GM21723 (cell line): ENCODE measurements around the gene AP4S1.

Experiments
- ATAC-seq: cut with Tn5 transposase; IDR thresholded peaks from one replicate; pipeline ENCODE4 v1.9.1; 2021; ENCODE audit warnings: mild to moderate bottlenecking, moderate library complexity; ENCODE audit not compliant: unreplicated experiment

AP4S1 gene, protein sequence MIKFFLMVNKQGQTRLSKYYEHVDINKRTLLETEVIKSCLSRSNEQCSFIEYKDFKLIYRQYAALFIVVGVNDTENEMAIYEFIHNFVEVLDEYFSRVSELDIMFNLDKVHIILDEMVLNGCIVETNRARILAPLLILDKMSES

GRCh38 chr14:31025367-31026076, at the start of gene AP4S1:
TSS of gene AP4S1 (plus strand) at chr14:31025649. CDS start at chr14:31066197, 40,548 bp downstream.
- peak; percentile 30 for ATAC-seq

DNA sequence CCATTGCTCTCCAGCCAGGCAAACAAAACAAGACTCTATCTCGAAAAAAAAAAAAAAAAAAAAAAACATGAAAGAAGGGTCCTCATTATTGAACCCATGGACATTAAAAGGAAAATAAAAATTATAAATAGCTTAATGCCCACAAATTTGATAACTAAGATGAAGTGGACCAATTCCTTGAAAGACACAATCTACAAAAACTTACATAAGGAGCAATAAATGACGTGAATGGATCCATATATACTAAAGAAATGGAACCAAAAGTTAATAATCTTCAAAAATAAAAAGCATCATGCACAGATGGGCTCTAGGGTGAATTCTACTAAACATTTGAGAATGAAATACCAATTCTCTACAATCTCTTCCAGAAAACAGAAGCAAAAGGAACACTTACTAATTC, 47.7 kb upstream of the AP4S1 start:
- no peak for ATAC-seq

GRCh38 chr14:30980106-30980704, 45.2 kb upstream of the AP4S1 start:
- peak; percentile 54 for ATAC-seq

DNA sequence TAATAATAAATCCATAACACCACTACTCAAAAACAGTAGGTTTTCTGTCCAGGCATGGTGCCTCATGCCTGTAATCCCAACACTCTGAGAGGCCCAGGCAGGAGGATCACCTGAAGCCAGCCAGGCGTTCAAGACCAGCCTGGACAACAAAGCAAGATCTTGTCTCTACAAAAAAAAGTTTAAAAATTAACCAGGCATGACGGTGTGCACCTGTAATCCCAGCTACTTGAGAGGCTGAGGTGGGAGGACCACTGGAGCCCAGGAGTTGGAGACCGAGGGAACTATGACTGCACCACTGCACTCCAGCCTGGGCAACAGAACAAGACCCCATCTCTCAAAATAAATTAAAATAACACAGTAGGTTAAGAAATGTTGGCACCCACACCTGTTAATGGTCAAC, 44.5 kb upstream of the AP4S1 start:
- no peak for ATAC-seq

DNA sequence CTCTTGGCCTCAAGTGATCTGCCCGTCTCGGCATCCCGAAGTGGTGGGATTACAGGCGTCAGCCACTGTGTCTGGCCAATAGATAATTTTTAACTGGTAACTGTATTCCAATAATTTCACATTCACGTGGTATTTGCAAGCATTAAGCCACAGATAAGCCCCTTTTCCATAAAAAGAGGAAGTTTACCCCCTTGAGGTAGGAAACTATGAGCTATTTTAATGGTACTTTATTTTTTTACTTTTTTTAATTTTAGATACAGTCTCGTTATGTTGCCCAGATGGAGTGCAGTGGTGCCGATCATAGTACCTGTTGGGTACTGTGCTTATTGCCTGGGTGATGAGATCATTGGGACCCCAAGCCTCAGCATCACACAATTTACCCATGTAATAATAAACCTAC, 42.9 kb upstream of the AP4S1 start:
- ATAC-seq = no peak

DNA sequence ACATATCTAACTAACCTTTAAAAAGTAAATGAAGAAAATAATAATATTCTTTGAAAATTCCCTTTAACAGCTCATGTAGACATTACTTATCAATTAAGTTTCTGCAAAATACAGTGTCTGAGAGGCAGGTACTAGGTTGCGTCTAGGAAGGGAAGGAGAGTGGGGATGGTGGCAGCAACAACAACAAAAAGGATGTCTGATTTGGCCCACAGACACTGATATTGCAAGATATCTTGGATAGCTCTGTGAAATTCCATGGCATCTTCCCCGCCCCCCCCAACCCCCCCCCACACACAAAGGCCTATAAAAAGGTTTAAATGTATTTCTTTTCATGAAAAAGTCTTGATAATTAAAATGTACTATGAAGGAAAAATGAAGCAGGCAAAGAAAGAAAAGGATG, 41.6 kb upstream of the AP4S1 start:
- ATAC-seq = no peak

DNA sequence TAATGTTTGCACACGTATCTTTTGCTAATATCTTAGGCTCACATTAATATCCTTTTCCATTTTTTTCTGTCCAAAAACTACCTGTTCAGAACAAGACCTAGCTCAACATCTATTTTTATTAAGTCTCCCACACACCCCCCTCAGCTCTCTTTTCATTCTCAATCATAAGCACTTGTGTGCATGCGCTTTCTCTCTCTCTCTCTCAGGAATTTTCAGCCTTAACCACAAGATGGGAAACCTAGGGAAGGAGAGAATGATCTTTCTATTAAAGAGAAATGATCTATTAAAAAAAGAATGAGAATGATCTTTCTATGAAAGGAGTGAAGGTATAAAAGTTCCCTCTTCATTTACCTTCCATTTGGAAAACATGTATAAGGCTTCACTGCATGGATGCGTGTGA, 39.7 kb upstream of the AP4S1 start:
- ATAC-seq = no peak

DNA sequence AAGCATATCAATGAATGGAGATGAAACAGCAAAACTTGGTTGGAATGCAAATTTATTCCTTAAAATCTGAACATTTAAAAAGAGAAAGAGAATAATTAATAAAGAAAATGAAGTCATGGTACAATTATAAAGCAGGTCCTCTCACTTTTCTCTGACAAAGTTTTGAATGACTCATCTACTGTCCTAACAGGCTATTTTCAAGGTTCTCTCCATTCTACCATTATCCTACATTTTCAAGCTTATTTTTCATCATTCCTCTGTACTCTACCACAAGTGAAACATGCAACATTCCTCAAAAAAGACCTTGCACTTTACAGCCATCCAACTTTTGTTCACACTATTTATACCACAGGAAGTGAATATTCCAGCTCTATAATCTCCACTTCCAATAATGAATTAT, 36.9 kb upstream of the AP4S1 start:
- ATAC-seq = no peak

DNA sequence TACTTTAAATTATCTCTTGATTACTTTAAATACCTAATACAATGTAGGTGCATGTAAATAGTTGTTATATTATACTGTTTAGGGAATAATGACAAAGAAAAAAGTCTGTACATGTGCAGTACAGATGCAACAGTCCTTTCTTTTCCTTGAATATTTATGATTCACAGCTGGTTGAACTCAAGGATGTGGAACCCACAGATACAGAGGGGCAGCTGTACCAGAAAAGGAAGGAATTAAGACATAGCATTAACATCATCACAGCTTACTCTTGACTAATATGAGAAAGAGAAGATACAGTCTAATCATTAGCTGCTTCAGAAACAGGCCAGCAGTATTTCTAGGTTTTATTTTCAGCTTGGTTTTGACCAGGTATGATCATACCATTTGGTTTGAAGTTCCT, 34.7 kb upstream of the AP4S1 start:
- no peak for ATAC-seq

DNA sequence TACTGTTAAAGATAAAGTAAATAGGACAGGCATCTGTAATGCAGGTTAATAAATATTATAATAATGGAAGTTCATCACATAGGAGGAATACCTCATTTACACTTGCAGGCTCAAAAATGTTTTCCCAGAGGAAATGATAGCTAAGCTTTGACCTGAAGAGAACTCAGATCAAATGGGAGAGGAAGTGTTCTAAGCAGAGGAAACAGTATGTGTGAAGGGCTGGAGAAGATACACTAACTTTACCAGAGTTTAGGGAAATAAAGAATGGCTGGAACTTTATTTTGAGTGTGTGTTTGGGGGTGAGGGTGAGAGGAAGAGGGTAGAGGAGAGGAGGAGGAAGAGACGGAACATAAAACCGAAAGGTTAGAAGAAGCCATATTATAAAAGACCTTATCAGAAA, 34.0 kb upstream of the AP4S1 start:
- ATAC-seq = no peak

- no peak for ATAC-seq
Observed at GRCh38 chr14:30993071-30993470, 32.4 kb upstream of the AP4S1 start.

GRCh38 chr14:30994681-30995620, 30.5 kb upstream of the AP4S1 start:
- no peak for ATAC-seq

DNA sequence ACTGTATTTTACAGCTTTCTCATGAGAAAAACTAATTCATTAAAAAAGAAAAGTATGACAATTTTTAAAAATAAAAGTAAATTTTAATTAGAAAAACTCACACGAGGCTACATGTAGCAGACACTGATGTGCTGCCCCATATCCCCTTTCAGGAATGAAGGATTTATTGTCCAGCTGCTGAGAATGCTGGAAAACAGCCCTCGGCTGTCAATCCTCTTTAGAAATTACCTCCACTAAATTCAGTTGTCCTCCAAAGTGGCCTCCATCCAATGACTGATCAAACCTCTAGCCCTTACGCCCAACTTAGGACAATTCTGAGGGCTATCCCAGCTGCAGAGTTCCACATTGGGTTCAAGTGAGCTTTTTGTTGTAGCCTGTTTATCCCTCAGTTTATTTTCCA, 29.8 kb upstream of the AP4S1 start:
- ATAC-seq = no peak

GRCh38 chr14:30996892-30997659, 28.4 kb upstream of the AP4S1 start:
- ATAC-seq = no peak

GRCh38 chr14:30998100-30998706, 27.2 kb upstream of the AP4S1 start:
- ATAC-seq = no peak

DNA sequence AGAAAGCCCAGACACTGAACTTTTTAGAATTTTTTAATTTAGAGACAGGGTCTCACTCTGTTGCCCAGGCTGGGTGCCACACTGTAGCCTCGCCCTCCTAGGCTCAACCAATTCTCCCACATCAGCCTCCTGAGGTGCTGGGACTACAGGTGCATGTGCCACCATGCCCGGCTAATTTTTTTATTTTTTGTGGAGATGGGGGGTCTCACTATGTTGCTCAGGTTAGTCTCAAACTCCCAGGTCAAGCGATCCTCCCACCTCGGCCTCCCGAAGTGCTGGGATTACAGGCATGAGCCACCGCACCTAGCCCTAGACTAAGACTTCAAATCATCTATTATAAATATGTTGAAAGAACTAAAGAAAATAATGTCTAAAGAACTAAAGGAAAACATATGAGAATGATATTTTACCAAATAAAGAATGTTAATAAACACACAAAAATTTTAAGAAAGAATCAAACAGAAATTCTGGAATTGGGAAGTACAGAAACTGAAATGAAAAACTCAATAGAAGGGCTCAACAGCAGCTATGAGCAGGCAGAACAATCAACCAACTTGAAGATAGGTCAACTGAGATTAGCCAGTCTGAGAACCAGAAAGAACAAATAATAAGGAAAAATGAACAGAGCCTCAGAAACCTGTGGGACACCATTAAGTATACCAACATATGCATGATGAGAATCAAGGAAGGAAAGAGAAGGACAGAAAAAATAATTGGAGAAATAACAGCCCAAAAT, 26.2 kb upstream of the AP4S1 start:
- ATAC-seq = no peak

DNA sequence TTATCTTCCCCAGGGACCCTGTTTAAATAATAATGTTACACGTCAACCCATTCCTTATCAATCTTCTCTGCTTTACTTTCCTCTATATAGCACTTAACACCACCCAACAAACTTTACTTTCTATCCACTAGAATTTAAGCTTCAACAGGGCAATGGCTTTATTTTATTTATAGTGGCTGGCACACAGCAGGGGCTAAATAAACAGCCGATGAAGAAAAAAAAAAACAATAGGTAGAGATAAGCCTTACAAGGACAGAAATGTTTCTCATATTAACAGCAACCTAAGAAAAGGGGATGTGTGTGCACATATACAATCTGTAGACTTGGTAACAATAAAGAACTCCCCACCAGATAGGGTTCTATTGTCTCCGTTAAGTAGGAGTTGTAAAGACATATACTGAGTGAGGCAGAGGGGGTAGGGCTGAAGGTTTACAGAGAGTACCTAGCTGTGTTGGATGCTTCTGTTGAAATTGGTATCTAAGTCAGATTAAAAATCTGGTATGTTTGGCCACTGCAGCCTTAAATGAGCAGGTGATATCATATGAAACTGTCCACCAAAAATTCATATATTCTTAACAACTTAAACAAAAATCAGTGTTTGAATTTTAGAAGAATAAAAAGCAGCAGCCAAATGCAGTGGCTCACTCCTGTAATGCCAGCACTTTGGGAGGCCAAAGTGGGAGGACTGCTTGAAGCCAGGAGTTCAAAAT, 24.7 kb upstream of the AP4S1 start:
- no peak for ATAC-seq

- ATAC-seq = no peak
Observed at GRCh38 chr14:31001339-31001658, 24.1 kb upstream of the AP4S1 start.

DNA sequence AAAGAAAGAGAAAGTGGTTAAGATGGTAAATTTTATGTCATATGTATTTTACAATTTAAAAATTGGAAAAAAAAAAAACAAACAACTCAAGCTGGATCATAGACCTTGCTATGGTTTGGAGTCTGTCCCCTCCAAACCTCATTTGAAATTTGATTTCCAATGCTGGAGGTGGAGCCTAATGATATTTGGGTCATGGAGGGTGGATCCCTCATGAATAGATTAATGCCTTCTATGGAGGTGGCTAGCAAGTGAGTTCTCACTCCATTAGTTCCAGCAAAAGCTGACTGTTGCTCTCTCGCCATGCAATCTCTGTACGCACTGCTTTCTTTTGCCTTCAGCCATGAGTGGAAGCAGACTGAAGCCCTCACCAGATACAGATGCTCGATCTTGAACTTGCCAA, 22.2 kb upstream of the AP4S1 start:
- ATAC-seq = no peak
